H1 (cell line): ENCODE measurements around the gene EFHC1. TPM values are rescaled to one million over a fixed set of nuclear protein-coding genes. Genes with fewer than 3 reads are reported as not detected.

Source experiments
- CTCF ChIA-PET: fragments of 300-600 bp; sonication (Branson Sonifier 250); formaldehyde crosslinking; loops from one replicate; lab custom pipeline; 2021; ENCODE audit not compliant: partially characterized antibody; lab: Charles Lee
- POLR2A ChIA-PET: fragments of 300-600 bp; sonication (Branson Sonifier 250); formaldehyde crosslinking; loops from one replicate; lab custom pipeline; 2021; ENCODE audit warnings: inconsistent platforms; ENCODE audit not compliant: partially characterized antibody; lab: Charles Lee
- DNase-seq, 2 experiments: peaks; one replicate each; pipeline versions ENCODE4 v3.0.0 to v3.0.0-alpha.2; 2010 to 2022; ENCODE audit warnings: low spot score in 2 of 2, low read depth in 1 of 2, mixed read lengths in 1 of 2
- FAIRE-seq: peaks from 2 replicates; lab custom pipeline; 2011; peaks lifted over from hg19 to GRCh38; lab: Jason Lieb, UNC
- H2AFZ ChIP-seq: 2 replicates; pipeline ENCODE4 v1.8.1; 2012; ENCODE audit warnings: low read length, inconsistent platforms
- H2AK5ac ChIP-seq: 2 replicates; pipeline ENCODE4 v1.6.1; 2013; ENCODE audit warnings: low read depth, low read length
- H2BK120ac ChIP-seq: replicated peaks from 2 replicates; pipeline ENCODE3; 2013; ENCODE audit warnings: low read depth, low read length, inconsistent platforms
- H2BK12ac ChIP-seq: 2 replicates; pipeline ENCODE4 v1.6.1; 2013; ENCODE audit warnings: low read depth, low read length
- H2BK15ac ChIP-seq: 2 replicates; pipeline ENCODE4 v1.6.1; 2013; ENCODE audit warnings: low read length
- H2BK20ac ChIP-seq: 2 replicates; pipeline ENCODE4 v1.6.1; 2013; ENCODE audit warnings: low read length
- H2BK5ac ChIP-seq: 2 replicates; pipeline ENCODE4 v1.6.1; 2013; ENCODE audit warnings: low read depth, low read length
- H3K14ac ChIP-seq: 2 replicates; pipeline ENCODE4 v1.6.1; 2013; ENCODE audit warnings: inconsistent platforms; ENCODE audit not compliant: insufficient read length
- H3K18ac ChIP-seq: 2 replicates; pipeline ENCODE4 v1.6.1; 2013; ENCODE audit warnings: low read length; ENCODE audit errors: extremely low read depth
- H3K23ac ChIP-seq: 2 replicates; pipeline ENCODE4 v1.6.1; 2013; ENCODE audit warnings: inconsistent platforms; ENCODE audit not compliant: insufficient read length
- H3K23me2 ChIP-seq: 2 replicates; pipeline ENCODE4 v1.6.1; 2013; ENCODE audit warnings: low read depth, low read length
- H3K27ac ChIP-seq: 2 replicates; pipeline ENCODE4 v1.6.1; 2011; ENCODE audit warnings: low read depth, low read length, inconsistent platforms
- H3K27me3 ChIP-seq, 4 experiments: replicated peaks in 1 of 4; 1 replicate in 1 of 4; 2 replicates in 3 of 4; pipeline versions ENCODE4 v1.6.1 to v1.8.1; 2011 to 2013; ENCODE audit warnings: low read length in 3 of 4, mild to moderate bottlenecking in 3 of 4, inconsistent platforms in 2 of 4, mixed read lengths in 2 of 4, moderate library complexity in 1 of 4; ENCODE audit not compliant: control insufficient read depth in 3 of 4, insufficient read depth in 3 of 4; ENCODE audit errors: extremely low read depth in 1 of 4
- H3K36me3 ChIP-seq, 4 experiments: 2 replicates each; pipeline versions ENCODE4 v1.6.1 to v1.8.1; 2011 to 2013; ENCODE audit warnings: mild to moderate bottlenecking in 4 of 4, low read length in 3 of 4, moderate library complexity in 2 of 4, control low read depth in 1 of 4, inconsistent platforms in 1 of 4; ENCODE audit not compliant: insufficient read depth in 4 of 4, control insufficient read depth in 2 of 4
- H3K4ac ChIP-seq: replicated peaks from 2 replicates; pipeline ENCODE3; 2013; ENCODE audit warnings: low read length, low read depth, mixed read lengths, inconsistent platforms; ENCODE audit not compliant: insufficient read length
- H3K4me1 ChIP-seq, 4 experiments: replicated peaks in 1 of 4; 1 replicate in 1 of 4; 2 replicates in 3 of 4; pipeline versions ENCODE4 v1.6.1 to v1.8.1; 2011 to 2013; ENCODE audit warnings: low read length in 3 of 4, inconsistent platforms in 2 of 4, mixed read lengths in 1 of 4; ENCODE audit not compliant: insufficient read depth in 4 of 4, control insufficient read depth in 3 of 4
- H3K4me2 ChIP-seq, 2 experiments: 2 replicates each; pipeline versions ENCODE4 v1.6.1 to v1.8.1; 2011 to 2013; ENCODE audit warnings: low read depth in 2 of 2, low read length in 2 of 2, control low read depth in 1 of 2, inconsistent platforms in 1 of 2, mild to moderate bottlenecking in 1 of 2; ENCODE audit not compliant: insufficient read depth in 1 of 2
- H3K4me3 ChIP-seq, 4 experiments: fragments of 200-600, 300-600 bp in 1 of 4; sonication (generic), shearing (Covaris generic), sonication (Bioruptor Twin) in 1 of 4; 2 replicates each; pipeline versions ENCODE4 v1.5.1 to v1.8.1; 2011 to 2016; ENCODE audit warnings: low read length in 4 of 4, low read depth in 3 of 4, control low read depth in 2 of 4, inconsistent platforms in 2 of 4, mild to moderate bottlenecking in 2 of 4, mixed read lengths in 1 of 4, moderate library complexity in 1 of 4; ENCODE audit not compliant: insufficient read depth in 2 of 4; ENCODE audit errors: extremely low read depth in 1 of 4
- H3K56ac ChIP-seq: replicated peaks from 2 replicates; pipeline ENCODE3; 2013; ENCODE audit warnings: low read depth, mild to moderate bottlenecking, mixed read lengths, low read length, inconsistent platforms; ENCODE audit not compliant: insufficient read length
- H3K79me1 ChIP-seq: 2 replicates; pipeline ENCODE4 v1.6.1; 2013; ENCODE audit warnings: low read depth, low read length, control low read depth
- H3K79me2 ChIP-seq, 2 experiments: 2 replicates each; pipeline versions ENCODE4 v1.6.1 to v1.8.1; 2012 to 2013; ENCODE audit warnings: low read length in 2 of 2, mild to moderate bottlenecking in 2 of 2, inconsistent platforms in 1 of 2; ENCODE audit not compliant: insufficient read depth in 2 of 2, control insufficient read depth in 1 of 2
- H3K9ac ChIP-seq, 4 experiments: replicated peaks in 1 of 4; 1 replicate in 1 of 4; 2 replicates in 3 of 4; pipeline versions ENCODE4 v1.6.1 to v1.8.1; 2011 to 2013; ENCODE audit warnings: low read depth in 3 of 4, low read length in 3 of 4, control low read depth in 2 of 4, mild to moderate bottlenecking in 2 of 4, moderate library complexity in 2 of 4, inconsistent platforms in 1 of 4; ENCODE audit errors: extremely low read depth in 1 of 4
- H3K9me3 ChIP-seq, 2 experiments: 2 replicates each; pipeline versions ENCODE4 v1.6.1 to v1.8.1; 2012 to 2013; ENCODE audit warnings: mild to moderate bottlenecking in 2 of 2, moderate library complexity in 2 of 2, control low read depth in 1 of 2, inconsistent platforms in 1 of 2, low read depth in 1 of 2, low read length in 1 of 2, mixed read lengths in 1 of 2; ENCODE audit not compliant: insufficient read depth in 2 of 2
- H4K20me1 ChIP-seq, 2 experiments: replicated peaks in 1 of 2; 2 replicates each; pipeline versions ENCODE3 to v1.8.1; 2011 to 2013; ENCODE audit warnings: inconsistent platforms in 2 of 2, low read length in 2 of 2, mild to moderate bottlenecking in 1 of 2; ENCODE audit not compliant: insufficient read depth in 2 of 2, control insufficient read depth in 1 of 2
- H4K5ac ChIP-seq: 2 replicates; pipeline ENCODE4 v1.6.1; 2013; ENCODE audit warnings: low read length, low read depth, mixed read lengths, inconsistent platforms; ENCODE audit not compliant: insufficient read length
- H4K8ac ChIP-seq: 2 replicates; pipeline ENCODE4 v1.8.0; 2013; ENCODE audit warnings: mild to moderate bottlenecking, moderate library complexity, low read length, inconsistent platforms; ENCODE audit not compliant: insufficient read depth; ENCODE audit errors: extremely low read depth
- H4K91ac ChIP-seq: replicated peaks from 2 replicates; pipeline ENCODE3; 2013; ENCODE audit warnings: low read length, mixed read lengths, inconsistent platforms; ENCODE audit not compliant: insufficient read length
- TEAD4 ChIP-seq: IDR thresholded peaks from 2 replicates; pipeline ENCODE4 v1.6.1; 2012; ENCODE audit warnings: low read depth, low read length, inconsistent platforms, mixed read lengths
- WGBS, 2 experiments: shearing (Covaris generic) in 1 of 2; methylation state at CpG; one replicate each; pipeline versions ENCODE4 v1.1.6 to v1.1.7; 2013 to 2015; ENCODE audit warnings: low lambda C conversion rate in 2 of 2, mixed read lengths in 2 of 2, inconsistent platforms in 1 of 2, low coverage in 1 of 2, missing lambda C conversion rate in 1 of 2; ENCODE audit not compliant: insufficient replicate concordance in 2 of 2, insufficient coverage in 1 of 2, insufficient read length in 1 of 2; ENCODE audit errors: extremely low coverage in 1 of 2, missing lambda C conversion rate in 1 of 2; 5-methylcytosine and 5-hydroxymethylcytosine counted together
- polyA plus RNA-seq, 7 experiments: library from polyadenylated mRNA; depleted of rRNA in 3 of 7; stranded (reverse) in 5 of 7; unstranded in 2 of 7; fragments of >200 nt in 5 of 7; fragments of 200-250 nt in 2 of 7; gene quantifications; 1 replicate in 5 of 7; 2 replicates in 1 of 7; 4 replicates in 1 of 7; pipeline versions ENCODE4 v1.2.1 to v1.2.3, GENCODE V29; 2011 to 2013; ENCODE audit warnings: missing spikeins in 2 of 7, mixed read lengths in 2 of 7
- total RNA-seq: library from RNA; stranded (reverse); fragmentation: NEBNext Ultra II Directional; extraction: Animal tissue kit (Norgen Biotek cat#: 25700); gene quantifications from 2 replicates; pipeline ENCODE4 v1.2.1, GENCODE V29; 2021

Gene EFHC1
- total and polyA plus RNA-seq, 2 of the 8 experiments (the other 6 are each of a cell fraction or from before 2014, with no cell fraction given), result 10.5 to 16.4 TPM

GRCh38 chr6:52394251-52394666 is 25.9 kb upstream of the EFHC1 start:
- H3K79me1 ChIP-seq, result no peaks in the 10 kb centered on the region
- H2BK20ac ChIP-seq, result no peak overlapping the region
- H3K4me2 ChIP-seq, result no peak overlapping the region
- no peak for DNase-seq
- H2AFZ ChIP-seq, result no peak overlapping the region
- H3K14ac ChIP-seq, result no peak overlapping the region
- H3K4me1 ChIP-seq, result no peaks in the 10 kb centered on the region
- no peak overlapping the region for H2BK15ac ChIP-seq
- no peak overlapping the region for H4K5ac ChIP-seq
- H4K91ac ChIP-seq, result no peak overlapping the region
- no peaks in the 10 kb centered on the region; a peak in 1 of 8 replicates for H3K36me3 ChIP-seq
- no peaks in the 10 kb centered on the region for H3K79me2 ChIP-seq
- H3K18ac ChIP-seq, result no peak overlapping the region
- no peak overlapping the region for H3K9ac ChIP-seq
- no peaks in the 10 kb centered on the region for H3K23me2 ChIP-seq
- no peak overlapping the region for H4K8ac ChIP-seq
- no peak for TF ChIP-seq TEAD4
- TF ChIP-seq, all 59 proteins: peak for 0
- H2AK5ac ChIP-seq, result no peak overlapping the region
- ChIA-PET POLR2A (no interaction called here), CTCF (interaction anchor here (1.2 kb wide), 1 partner anchor 9 kb away, joined by 5 read pairs; no protein-coding TSS in a partner anchor)
- no peak overlapping the region for H3K27ac ChIP-seq
- H2BK5ac ChIP-seq, result no peak overlapping the region
- no peak for FAIRE-seq
- no peak overlapping the region for H2BK12ac ChIP-seq
- H3K4ac ChIP-seq, result no peak overlapping the region
- WGBS, 2 experiments, result 75% methylated on average over 4 of the region's 4 CpGs; no CpG with 5 or more reads in 1 of the 2 experiments
- H3K56ac ChIP-seq, result no peak overlapping the region
- peaks cover 0 to 1% of the 10 kb centered on the region in 2 experiments for H4K20me1 ChIP-seq
- H3K27me3 ChIP-seq, result peaks cover 0 to 2% (median 0%) of the 10 kb centered on the region in 4 experiments; a peak in 1 of 7 replicates
- H2BK120ac ChIP-seq, result no peak overlapping the region
- no peak overlapping the region for H3K4me3 ChIP-seq
- H3K9me3 ChIP-seq, result no peaks in the 10 kb centered on the region
- no peak overlapping the region for H3K23ac ChIP-seq
